Testis (tissue), 2 donors: ENCODE results near the gene RHOBTB3.

Experiments used
- CTCF ChIP-seq, 3 experiments: fragments of 450-650 bp in 2 of 3; fragments of 200-600 bp in 1 of 3; sonication (generic) in 1 of 3; IDR thresholded peaks; one replicate each; pipeline ENCODE4 v1.5.1; 2016 to 2019; ENCODE audit warnings: antibody characterized with exemption in 3 of 3, mild to moderate bottlenecking in 2 of 3, moderate library complexity in 1 of 3
- POLR2A ChIP-seq: fragments of 450-650 bp; IDR thresholded peaks from one replicate; pipeline ENCODE4 v1.6.1; 2017; ENCODE audit warnings: antibody characterized with exemption, mild to moderate bottlenecking, moderate library complexity

- no peak for TF ChIP-seq POLR2A
- no peak for TF ChIP-seq CTCF (IDR thresholded peaks at IDR 0.05)
Observed at GRCh38 chr5:95763941-95764340, 32.8 kb downstream of the RHOBTB3 start.
